GM18519 (cell line): ENCODE measurements around the gene KAT2B.

Source experiments
- ATAC-seq: cut with Tn5 transposase; IDR thresholded peaks from one replicate; pipeline ENCODE4 v1.9.1; 2021; ENCODE audit warnings: mild to moderate bottlenecking, moderate library complexity; ENCODE audit not compliant: unreplicated experiment, low FRiP score

Gene KAT2B

GRCh38 chr3:20197775-20198174 lies 157.5 kb downstream of the KAT2B start:
- ATAC-seq = no peak

- ATAC-seq = no peak
Measured at GRCh38 chr3:20201143-20201542, 160.9 kb downstream of the KAT2B start.
